ENCODE results near the gene NAA10. TPM values are rescaled to one million over a fixed set of nuclear protein-coding genes. Genes with fewer than 3 reads are reported as not detected.

The NAA10 gene
- total RNA-seq, 1 donor from 2014 or later: 80.6 TPM

DNA sequence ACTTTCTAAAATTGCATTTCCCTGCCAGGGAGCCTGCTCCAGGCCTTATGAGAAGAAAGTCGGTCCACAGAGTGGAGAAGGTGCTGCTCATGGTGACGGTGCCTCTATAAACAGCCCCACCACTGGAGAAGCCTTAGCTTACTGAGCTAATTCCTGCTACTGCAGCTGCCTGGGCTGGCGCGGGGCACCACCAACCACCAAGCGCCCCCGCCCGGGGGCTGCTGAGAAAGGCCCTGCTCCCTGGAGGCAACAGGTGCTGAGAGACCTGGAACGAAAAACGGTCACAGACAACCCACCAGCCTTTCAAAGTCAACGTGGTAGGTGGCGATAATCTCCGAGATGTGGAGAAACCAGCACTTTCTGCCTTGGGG lies 33.9 kb upstream of the NAA10 start:
- DNase-seq (ENCODE audit: missing footprints): no peak
- no peak for ATAC-seq
- intact Hi-C loops (cut with DNase I): no loop called here

DNA sequence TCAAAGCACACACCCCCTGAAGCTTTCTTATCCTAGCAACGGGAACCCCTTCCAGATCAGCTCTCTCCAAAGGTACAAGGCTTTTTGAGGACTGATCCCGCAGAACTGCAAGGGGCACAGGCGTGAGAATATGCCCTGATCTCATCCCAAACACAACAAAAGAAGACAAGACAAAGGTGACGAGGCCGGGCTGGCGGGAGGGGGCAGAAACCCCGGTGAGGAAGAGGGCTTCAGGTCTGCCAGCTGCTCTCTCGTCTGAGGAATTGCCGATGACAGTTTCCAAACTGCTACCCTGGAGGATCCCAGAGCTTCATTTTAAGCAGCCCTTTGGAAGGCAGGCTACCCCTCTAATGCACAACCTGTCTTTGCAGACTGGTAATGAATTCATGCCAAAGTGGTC lies 33.4 kb upstream of the NAA10 start:
- DNase-seq (ENCODE audit: missing footprints): no peak
- ATAC-seq: no peak
- intact Hi-C loops (cut with DNase I): no loop called here

DNA sequence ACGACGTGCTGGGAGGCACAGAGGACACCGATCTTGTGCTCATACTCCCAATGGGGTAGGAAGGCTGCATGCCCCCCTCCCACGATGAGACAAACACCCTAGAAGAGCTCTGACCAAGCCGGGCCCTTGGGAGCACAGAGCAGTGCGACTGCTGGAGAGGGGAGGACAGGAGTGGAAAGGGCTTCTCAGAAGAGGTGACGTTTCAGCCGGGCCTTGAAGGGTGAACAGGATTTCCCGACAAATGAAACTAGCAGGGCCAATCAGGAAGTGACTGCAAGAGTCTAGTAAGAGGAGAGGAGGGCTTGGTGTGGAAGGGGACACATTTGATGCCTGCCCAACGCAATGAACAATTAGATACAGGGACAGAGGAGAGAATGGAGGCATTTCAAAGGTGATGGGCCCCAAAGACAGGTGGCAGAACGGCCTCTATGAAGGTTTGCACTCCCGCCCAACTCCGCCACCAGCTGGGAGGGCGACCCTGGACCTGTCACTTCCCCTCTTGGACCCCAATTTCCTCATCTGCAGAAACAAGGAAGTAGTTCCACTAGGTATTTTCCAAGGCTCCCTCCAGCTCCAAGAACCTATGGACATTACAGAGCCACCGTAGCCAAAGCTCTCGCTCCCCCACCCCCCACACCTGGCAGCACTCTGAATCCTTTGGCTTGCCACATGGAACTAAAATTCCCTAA lies 32.8 kb upstream of the NAA10 start:
- ATAC-seq: no peak
- intact Hi-C loops (cut with DNase I): no loop called here
- DNase-seq (ENCODE audit: missing footprints): no peak

DNA sequence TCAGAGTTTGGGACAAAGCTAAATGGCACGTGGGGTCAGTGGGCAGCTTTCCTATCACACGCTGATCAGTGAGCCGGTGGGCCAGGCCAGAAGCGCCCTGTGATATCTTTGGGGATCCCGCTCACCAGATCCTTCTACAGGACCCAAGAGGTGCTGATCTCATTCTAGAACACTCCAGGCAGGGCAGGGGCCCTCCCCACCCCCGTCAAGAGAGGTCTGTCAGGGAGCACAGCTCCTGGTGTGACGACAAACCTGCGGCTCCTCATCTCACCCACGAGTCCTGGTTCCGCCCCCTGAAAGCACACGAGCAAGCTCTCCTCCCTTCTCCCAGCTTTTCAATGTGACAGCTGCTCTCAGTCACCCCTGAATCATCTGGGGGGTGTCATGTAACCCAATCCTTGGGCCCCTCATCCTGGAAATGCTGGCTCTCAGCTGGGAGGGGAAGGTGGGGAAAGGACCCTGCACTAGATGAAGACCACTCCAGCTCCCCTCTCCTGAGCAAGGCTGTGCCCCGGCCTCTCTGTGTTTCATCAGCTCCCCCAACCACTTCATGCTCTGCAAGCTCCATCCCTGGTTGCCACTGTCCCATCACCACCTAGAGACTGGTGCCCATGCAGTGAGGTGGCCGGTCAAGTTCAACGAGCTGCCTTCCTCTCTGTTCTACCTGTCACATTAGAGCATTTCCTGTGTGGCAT lies 32.2 kb upstream of the NAA10 start:
- DNase-seq (ENCODE audit: missing footprints) (no peak), ATAC-seq (no peak)
- intact Hi-C loops (cut with DNase I): no loop called here

DNA sequence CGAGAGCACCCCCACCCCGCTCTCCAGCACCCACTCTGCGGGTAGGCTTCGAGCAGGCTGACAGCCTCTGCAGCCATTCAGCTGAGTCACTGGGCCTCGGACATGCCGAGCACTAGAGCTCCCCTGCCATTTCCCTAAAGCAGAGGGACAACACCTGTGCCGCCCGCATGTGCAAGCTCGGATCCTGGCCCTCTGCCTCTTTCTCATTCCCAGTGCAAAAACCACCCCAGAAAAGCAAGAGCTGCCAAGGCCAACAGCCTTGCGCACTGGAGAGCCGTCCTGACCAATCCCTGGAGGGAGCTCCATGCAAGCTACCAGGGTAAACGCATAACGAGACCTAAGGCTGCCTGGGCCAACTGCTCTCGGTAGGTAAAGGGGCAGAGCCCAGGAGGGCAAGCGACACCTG lies 31.4 kb upstream of the NAA10 start:
- intact Hi-C loops (cut with DNase I): no loop called here
- no peak for DNase-seq (ENCODE audit: missing footprints)
- ATAC-seq: peak; percentile 9

DNA sequence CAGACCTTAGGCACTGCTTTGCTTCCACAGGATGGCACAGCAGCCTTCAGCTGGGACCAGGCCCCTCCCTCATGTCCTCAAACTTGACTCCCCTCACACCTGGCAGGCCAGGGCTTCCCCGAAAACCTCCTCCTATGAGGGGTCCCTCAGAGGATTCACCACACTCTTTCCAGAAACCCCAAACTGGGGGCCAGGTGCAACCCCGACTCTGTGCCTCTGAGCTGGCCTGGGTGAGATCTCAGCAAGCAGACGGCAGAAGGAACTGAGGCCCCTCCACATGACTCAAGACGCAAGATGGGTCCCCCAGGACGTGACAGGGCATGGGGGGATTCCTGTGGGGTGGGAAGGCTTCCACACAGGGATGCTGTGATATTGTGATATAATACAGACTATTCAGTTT lies 30.6 kb upstream of the NAA10 start:
- intact Hi-C loops (cut with DNase I): no loop called here
- no peak for DNase-seq (ENCODE audit: missing footprints)
- no peak for ATAC-seq

DNA sequence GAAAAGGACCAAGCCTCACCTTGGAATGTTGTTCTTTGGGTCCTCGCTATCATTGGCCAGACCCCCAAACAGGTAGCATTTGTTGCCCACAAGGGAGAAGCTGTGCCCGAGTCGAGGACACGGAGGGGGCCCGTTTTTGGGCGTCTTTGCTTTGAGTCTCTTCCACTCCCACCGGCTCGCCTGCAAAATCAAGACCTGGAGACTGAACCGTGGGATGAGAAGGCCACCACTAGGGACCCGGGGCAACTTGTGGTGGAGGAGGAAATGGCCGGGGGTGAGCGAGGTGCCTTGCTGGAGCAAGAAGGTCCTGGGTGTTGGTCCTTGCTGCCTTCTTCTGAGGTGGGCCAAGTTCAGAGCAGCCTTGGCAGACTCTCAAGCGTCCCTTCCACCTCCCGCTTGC lies 29.3 kb upstream of the NAA10 start:
- DNase-seq (ENCODE audit: missing footprints): no peak

DNA sequence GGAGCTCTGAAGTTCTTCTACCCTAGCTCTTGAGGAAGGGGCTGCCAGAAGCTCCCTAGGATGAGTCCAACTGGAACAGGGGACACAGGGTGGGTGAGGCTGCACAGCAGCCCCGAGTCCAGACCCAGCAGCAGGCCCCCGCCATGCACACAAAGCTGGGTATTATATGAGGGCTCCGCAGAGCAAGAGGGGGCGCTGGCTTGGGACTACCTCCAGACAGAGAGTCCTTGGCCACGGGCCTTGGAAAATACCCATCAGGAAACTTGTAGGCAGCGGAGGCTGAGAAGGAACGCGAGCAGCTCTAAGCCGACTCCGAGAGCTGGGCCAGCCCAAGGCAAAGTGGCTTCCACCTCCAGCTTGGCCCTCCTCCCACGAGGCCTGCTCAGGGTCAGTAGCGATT lies 28.7 kb upstream of the NAA10 start:
- no peak for DNase-seq (ENCODE audit: missing footprints)
- ATAC-seq: no peak
- intact Hi-C loops (cut with DNase I): no loop called here

More for the DNA sequence above, 29.3 kb upstream of the NAA10 start:
- no peak for ATAC-seq
- intact Hi-C loops (cut with DNase I): no loop called here

DNA sequence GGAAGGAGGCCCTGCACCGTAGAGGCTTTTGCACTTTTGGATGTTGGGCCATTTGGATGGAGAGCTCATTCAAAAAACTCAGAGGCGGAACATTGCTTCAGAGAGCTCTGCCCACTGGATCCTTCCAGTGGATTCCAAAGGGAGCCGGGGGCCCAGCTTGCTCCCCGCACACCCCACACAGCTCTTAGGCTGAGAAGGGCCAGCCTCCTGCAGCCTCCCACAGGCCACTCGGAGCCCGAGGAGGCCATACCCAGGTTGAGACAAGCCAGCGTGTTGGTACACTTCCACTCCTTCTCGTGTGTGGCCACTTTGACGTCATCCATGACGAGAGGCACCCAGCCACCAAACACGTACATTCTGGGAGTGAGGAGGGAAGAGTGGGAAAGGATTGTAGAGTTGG lies 26.5 kb upstream of the NAA10 start:
- no peak for ATAC-seq
- DNase-seq (ENCODE audit: missing footprints): no peak
- intact Hi-C loops (cut with DNase I): no loop called here

DNA sequence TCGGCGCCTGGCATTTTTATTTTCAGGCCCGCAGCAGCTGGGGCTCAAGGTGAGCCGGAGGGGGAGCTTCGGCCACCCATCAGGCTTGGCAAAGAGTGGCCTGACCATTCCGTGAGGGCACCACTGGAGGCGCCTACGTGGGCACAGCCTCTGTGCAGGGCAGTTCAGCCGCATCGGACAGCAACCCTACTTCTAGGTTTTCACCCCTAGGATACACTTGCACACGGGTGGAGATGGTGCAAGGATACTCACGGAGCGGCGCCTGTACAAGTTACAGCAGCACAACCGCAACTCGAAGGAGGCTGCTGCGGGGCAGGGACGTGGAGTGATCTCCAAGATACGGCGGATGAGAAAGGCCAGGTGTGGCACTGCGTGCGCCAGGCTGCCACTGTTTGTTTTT lies 25.9 kb upstream of the NAA10 start:
- DNase-seq (ENCODE audit: missing footprints) (no peak), ATAC-seq (no peak)
- intact Hi-C loops (cut with DNase I): no loop called here

DNA sequence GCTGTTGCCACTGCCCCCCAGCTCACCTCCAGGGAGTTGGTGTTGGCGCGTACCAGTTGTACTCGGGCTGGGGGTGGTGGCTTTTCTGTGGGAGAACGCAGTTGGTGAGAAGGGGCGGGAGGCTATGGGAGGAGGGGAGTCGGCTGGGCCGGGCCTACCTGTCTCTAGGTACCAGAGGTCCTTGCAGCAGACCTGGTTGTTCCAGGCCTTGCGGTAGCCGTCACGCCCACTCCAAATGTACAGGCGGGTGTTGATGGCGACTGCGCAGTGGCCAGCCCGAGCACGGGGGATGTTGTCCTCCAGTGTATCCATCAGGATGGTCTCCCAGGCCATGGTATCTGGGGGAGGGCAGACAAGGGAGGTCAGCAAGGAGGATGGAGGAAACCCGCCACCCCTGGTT lies 25.2 kb upstream of the NAA10 start:
- no peak for DNase-seq (ENCODE audit: missing footprints)

DNA sequence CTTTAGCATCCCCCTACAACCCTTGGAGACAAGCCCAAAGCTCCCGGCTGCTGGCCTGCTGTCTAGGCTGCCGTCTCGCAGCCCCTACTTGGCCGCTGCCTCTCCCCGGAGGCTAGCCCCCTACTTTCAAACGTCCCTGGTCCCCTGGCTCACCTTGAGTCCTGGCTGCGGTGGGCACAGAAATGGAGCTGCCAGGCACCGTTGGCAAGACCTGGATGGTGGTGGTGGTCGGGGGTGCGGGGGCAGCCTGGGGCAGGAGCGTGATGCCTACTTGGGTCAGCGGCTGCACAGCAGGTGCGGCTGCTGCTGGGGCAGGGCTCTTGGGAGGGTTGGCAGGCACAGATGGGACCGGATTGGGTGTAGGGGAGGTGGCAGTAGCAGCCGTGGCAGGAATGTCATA lies 24.8 kb upstream of the NAA10 start:
- no peak for DNase-seq (ENCODE audit: missing footprints)
- ATAC-seq: no peak
- intact Hi-C loops (cut with DNase I): no loop called here

More for the DNA sequence above, 25.2 kb upstream of the NAA10 start:
- intact Hi-C loops (cut with DNase I): no loop called here
- no peak for ATAC-seq

DNA sequence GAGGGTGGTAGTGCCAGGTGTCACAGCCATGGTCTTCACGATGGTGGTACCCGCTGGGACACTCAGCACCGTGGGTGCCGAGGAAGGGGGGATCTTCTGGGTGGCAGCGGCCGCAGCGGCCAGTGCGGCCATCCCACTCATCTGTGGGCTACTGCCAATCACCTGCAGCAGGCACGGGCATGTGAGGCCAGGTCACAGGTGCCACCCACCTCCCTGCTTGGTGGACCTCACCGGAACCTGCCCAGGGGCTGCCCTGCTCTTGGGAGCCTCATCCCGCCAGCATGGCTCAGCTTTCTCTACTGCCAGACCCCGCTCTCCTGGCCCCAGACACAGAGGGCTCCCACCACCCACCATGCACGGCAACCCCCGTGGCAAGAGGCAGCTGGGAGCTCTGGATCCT lies 23.8 kb upstream of the NAA10 start:
- intact Hi-C loops (cut with DNase I): no loop called here
- no peak for ATAC-seq

DNA sequence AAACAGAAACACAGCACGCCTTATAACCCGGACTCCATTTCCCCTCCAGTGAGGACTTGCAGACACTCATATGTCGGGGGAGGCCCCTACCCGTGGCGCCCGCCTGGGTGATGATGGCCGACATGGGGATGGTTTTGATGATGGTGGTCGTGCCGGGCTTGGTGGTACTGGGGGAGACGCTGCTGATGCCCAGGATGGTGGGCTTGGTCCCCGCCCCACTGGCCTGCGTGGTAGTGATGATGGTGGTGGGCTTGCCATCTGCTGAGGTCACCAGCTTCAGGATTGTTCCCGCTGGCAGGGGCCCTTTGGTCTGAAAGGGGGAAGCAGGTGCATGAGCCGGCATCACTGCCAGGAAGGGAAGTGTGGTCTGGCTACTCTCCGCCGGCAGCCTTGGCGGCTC lies 22.4 kb upstream of the NAA10 start:
- no peak for DNase-seq (ENCODE audit: missing footprints)
- intact Hi-C loops (cut with DNase I): no loop called here
- ATAC-seq: no peak

More for the DNA sequence above, 23.8 kb upstream of the NAA10 start:
- DNase-seq (ENCODE audit: missing footprints): no peak

DNA sequence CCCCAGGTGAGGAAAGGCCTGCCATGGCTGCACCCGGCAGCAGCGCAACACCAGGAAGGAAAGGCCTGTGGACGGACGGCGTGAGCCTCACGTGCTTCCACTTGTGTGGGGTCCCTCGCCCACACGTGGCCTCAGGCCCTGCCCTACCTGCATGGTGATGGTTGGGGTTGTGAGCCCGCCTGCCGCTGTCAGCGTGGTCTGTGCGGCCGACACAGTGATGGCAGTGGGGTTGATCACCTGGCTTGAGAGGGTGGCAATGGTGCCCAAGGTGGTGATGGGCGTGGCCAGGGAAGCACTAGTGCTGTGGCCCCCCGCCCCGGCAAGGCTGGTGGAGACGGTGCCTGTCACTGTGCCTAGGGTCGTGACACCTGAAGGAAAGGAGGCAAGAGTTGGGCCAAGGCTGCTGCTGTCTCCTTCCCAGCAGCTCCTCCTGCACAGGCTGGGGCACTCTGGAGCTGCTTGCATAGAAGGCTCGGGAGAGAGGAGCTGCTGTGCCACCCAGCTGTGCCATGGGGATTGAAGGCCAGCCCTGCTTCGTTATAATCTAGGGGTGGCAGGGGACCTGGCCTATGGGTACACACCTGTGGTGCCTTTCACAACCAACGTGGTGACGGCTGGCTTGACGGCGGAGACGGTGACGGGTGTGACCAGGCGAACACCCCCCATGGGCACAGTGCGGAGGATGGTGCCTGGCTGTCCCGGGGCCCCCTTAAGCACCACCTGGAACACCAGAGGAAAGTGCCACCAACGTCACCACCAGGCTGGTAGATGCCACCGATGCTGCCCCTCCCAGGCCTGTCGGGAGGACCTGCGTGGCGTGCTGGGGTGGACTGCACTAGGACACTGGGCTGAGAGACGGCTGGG lies 21.4 kb upstream of the NAA10 start:
- no peak for ATAC-seq
- intact Hi-C loops (cut with DNase I): no loop called here
- no peak for DNase-seq (ENCODE audit: missing footprints)

DNA sequence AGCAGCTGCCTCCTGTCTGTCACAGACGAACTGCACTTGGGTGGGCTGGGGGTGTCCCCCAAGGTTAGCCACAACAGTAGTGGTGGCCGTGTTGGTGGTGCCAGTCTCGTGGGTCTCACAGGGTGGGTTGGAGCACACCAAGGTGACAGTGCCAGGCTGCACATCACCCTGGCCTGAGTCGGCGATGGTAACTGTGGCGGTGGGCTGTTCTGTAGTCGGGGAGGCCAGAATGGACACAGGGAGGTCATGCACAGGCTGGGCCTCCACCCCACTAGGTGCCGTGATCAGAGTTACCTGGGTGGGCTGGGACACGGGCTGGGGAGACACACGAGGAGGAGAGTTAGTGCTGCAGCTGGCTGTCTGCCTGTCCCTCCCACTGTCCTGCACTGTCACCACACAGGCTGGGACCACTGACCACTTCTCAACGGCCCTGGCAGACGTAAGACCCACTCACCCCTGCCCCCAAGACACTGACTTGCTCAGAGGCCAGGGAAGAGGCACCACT lies 20.4 kb upstream of the NAA10 start:
- ATAC-seq (no peak), DNase-seq (ENCODE audit: missing footprints) (no peak)
- intact Hi-C loops (cut with DNase I): no loop called here

DNA sequence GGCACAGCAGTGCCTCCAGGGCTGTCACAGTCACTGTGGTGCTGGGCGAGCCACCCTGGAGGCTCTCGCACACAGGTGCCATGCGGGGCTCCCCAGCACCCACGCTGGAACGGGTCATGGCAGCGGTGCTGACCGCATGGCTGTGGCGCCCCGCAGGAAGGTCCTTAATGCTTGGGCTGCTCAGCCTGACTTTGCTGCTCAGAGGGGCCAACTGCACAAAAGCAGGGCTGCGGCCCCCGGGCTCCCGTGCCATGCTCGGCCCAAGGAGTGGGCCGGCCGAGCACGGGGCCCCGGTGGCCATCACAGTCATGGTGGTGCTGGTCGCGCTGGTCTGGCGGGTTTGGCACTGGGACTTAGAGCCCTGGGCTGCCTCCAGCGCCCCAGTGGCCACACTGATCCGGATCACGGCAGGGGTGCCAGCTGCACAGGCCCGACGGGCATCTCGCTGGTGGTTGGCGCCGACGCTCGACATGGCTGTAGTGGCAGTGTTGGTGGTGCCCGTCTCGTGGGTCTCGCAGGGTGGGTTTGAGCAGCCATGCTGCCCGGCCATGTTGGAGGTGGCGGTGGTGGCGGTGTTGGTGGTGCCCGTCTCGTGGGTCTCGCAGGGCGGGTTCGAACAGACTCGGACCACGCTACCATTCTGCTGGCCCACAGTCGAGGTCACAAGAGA lies 19.9 kb upstream of the NAA10 start:
- DNase-seq (ENCODE audit: missing footprints): no peak
- ATAC-seq: no peak

DNA sequence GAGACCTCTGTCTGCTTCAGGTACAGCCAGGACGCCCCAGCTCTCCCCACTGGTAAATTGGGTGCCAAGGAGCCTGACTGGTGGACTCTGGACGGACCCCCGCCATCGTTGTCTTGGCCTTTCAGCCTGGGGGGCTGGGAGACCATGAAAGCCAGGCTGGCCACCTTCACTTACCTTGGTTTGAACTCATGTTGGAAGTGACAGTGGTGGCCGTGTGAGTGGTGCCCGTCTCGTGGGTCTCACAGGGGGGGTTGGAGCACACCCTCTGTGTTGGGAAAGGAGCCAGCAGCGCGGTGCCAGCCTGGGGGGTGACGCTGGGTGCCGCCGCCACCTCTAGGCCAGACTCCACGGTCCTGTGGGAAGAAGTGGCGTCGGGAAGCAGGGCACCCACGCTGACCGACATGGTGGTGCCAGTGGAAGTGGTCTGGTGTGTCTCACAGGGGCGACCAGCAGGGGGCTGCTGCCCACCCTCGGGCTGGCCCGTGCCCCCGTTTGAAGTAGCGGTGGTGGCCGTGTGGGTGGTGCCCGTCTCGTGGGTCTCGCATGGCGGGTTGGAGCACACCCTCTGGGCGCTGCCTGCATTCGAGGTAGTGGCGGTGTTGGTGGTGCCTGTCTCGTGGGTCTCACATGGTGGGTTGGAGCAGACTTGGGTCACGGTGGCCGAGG lies 19.2 kb upstream of the NAA10 start:
- ATAC-seq: no peak
- no peak for DNase-seq (ENCODE audit: missing footprints)
- intact Hi-C loops (cut with DNase I): loop anchor here (1.0 kb wide), 1 partner anchor 190 kb away; the partner anchor contains the start of gene PLXNB3

More for the DNA sequence above, 19.9 kb upstream of the NAA10 start:
- intact Hi-C loops (cut with DNase I): no loop called here
